HUES48 (cell line): ENCODE data around the gene DYNLL2.
"Not testable (repeated sequence)": the region's sequence is repeated elsewhere in the genome, so short reads cannot be mapped to it uniquely, and the experiment has no call there.

Source experiments
- H3K27ac ChIP-seq: one replicate; pipeline ENCODE4 v1.7.0; 2013; ENCODE audit warnings: low read depth, low read length, inconsistent platforms
- H3K27me3 ChIP-seq: 2 replicates; pipeline ENCODE4 v1.6.1; 2013; ENCODE audit warnings: mild to moderate bottlenecking, low read length; ENCODE audit not compliant: control insufficient read depth, insufficient read depth
- H3K36me3 ChIP-seq: 2 replicates; pipeline ENCODE4 v1.6.1; 2013; ENCODE audit warnings: low read length; ENCODE audit not compliant: control insufficient read depth, insufficient read depth
- H3K4me1 ChIP-seq: 2 replicates; pipeline ENCODE4 v1.6.1; 2013; ENCODE audit warnings: mild to moderate bottlenecking, low read length; ENCODE audit not compliant: control insufficient read depth, insufficient read depth
- H3K4me3 ChIP-seq: 2 replicates; pipeline ENCODE4 v1.5.1; 2013; ENCODE audit warnings: mild to moderate bottlenecking, low read depth, low read length
- H3K9ac ChIP-seq: 2 replicates; pipeline ENCODE4 v1.6.1; 2013; ENCODE audit warnings: mild to moderate bottlenecking, low read depth, low read length, moderate library complexity
- H3K9me3 ChIP-seq: 2 replicates; pipeline ENCODE4 v1.6.1; 2013; ENCODE audit warnings: low read length; ENCODE audit not compliant: control insufficient read depth, insufficient read depth

DYNLL2 gene

GRCh38 chr17:58136669-58137279, 53.6 kb downstream of the DYNLL2 start:
- no peak overlapping the region for H3K27ac ChIP-seq
- no peak overlapping the region for H3K4me3 ChIP-seq
- no peaks in the 10 kb centered on the region for H3K9me3 ChIP-seq
- H3K9ac ChIP-seq = no peak overlapping the region
- peaks cover 8% of the 10 kb centered on the region for H3K27me3 ChIP-seq
- H3K4me1 ChIP-seq = no peaks in the 10 kb centered on the region
- no peaks in the 10 kb centered on the region for H3K36me3 ChIP-seq

- H3K4me1 ChIP-seq = no peaks in the 10 kb centered on the region
Observed at GRCh38 chr17:58141505-58141904, 58.3 kb downstream of the DYNLL2 start.

GRCh38 chr17:58143335-58143734, 60.1 kb downstream of the DYNLL2 start:
- H3K9ac ChIP-seq, H3K27ac ChIP-seq, H3K4me1 ChIP-seq, H3K27me3 ChIP-seq, H3K9me3 ChIP-seq, H3K4me3 ChIP-seq, H3K36me3 ChIP-seq: not testable (repeated sequence)

More at GRCh38 chr17:58141505-58141904, 58.3 kb downstream of the DYNLL2 start:
- H3K4me3 ChIP-seq = no peak overlapping the region
- H3K9me3 ChIP-seq = no peaks in the 10 kb centered on the region
- H3K27me3 ChIP-seq = no peaks in the 10 kb centered on the region
- H3K27ac ChIP-seq = no peak overlapping the region
- no peak overlapping the region for H3K9ac ChIP-seq
- no peaks in the 10 kb centered on the region for H3K36me3 ChIP-seq

GRCh38 chr17:58144801-58145200, 61.6 kb downstream of the DYNLL2 start:
- H3K27ac ChIP-seq = no peak overlapping the region
- no peaks in the 10 kb centered on the region for H3K9me3 ChIP-seq
- H3K9ac ChIP-seq = no peak overlapping the region
- 0 out of 2 replicates have a peak, but pooled peaks cover 4% of the 10 kb centered on the region for H3K27me3 ChIP-seq
- H3K36me3 ChIP-seq = no peaks in the 10 kb centered on the region
- no peak overlapping the region for H3K4me3 ChIP-seq
- no peaks in the 10 kb centered on the region for H3K4me1 ChIP-seq
